GM23338 (cell line): ENCODE measurements around the gene SCNN1A.
A peak's percentile ranks its signal among the peaks of the same experiment; 100 is the strongest.

ENCODE experiments used
- CREB1 ChIP-seq: fragments of 250-450 bp; sonication (Bioruptor Pico); IDR thresholded peaks from 2 replicates; pipeline ENCODE4 v1.5.0; 2020; ENCODE audit warnings: low read depth, mild to moderate bottlenecking, moderate library complexity
- CTCF ChIP-seq, 2 experiments: fragments of 200-600 bp in 1 of 2; sonication (generic) in 1 of 2; conservative IDR thresholded peaks; 2 replicates each; pipeline versions ENCODE4 v1.5.1 to v1.6.1; 2016 to 2017; ENCODE audit warnings: antibody characterized with exemption in 2 of 2, low read depth in 2 of 2, mild to moderate bottlenecking in 2 of 2, moderate library complexity in 1 of 2
- EZH2 ChIP-seq: fragments of 200-600 bp; sonication (generic); IDR thresholded peaks from one replicate; pipeline ENCODE4 v1.8.0; 2017; ENCODE audit warnings: antibody characterized with exemption, mild to moderate bottlenecking, low read depth; ENCODE audit not compliant: unreplicated experiment
- EZH2phosphoT487 ChIP-seq: fragments of 200-600 bp; sonication (generic); IDR thresholded peaks from one replicate; pipeline ENCODE4 v1.8.1; 2018; ENCODE audit warnings: antibody characterized with exemption; ENCODE audit not compliant: unreplicated experiment
- JUNB ChIP-seq: IDR thresholded peaks from one replicate; pipeline ENCODE4 v1.6.1; 2016; ENCODE audit warnings: antibody characterized with exemption; ENCODE audit not compliant: unreplicated experiment
- POLR2AphosphoS5 ChIP-seq: IDR thresholded peaks from 2 replicates; pipeline ENCODE4 v1.6.1; 2016; ENCODE audit warnings: antibody characterized with exemption, low read depth
- TF ChIP-seq, protein P1 (sequence below): IDR thresholded peaks from one replicate; pipeline ENCODE4 v1.6.1; 2018; ENCODE audit warnings: antibody characterized with exemption; ENCODE audit not compliant: unreplicated experiment

- TF ChIP-seq CTCF (conservative IDR thresholded peaks at IDR 0.05; ENCODE audit: low read depth in 2 of 2) (no peak), EZH2 (no peak), EZH2phosphoT487 (no peak), JUNB (no peak), CREB1 (CRISPR knock-in tag) (no peak), POLR2AphosphoS5 (peak; percentile 77)
- TF ChIP-seq, protein P1, sequence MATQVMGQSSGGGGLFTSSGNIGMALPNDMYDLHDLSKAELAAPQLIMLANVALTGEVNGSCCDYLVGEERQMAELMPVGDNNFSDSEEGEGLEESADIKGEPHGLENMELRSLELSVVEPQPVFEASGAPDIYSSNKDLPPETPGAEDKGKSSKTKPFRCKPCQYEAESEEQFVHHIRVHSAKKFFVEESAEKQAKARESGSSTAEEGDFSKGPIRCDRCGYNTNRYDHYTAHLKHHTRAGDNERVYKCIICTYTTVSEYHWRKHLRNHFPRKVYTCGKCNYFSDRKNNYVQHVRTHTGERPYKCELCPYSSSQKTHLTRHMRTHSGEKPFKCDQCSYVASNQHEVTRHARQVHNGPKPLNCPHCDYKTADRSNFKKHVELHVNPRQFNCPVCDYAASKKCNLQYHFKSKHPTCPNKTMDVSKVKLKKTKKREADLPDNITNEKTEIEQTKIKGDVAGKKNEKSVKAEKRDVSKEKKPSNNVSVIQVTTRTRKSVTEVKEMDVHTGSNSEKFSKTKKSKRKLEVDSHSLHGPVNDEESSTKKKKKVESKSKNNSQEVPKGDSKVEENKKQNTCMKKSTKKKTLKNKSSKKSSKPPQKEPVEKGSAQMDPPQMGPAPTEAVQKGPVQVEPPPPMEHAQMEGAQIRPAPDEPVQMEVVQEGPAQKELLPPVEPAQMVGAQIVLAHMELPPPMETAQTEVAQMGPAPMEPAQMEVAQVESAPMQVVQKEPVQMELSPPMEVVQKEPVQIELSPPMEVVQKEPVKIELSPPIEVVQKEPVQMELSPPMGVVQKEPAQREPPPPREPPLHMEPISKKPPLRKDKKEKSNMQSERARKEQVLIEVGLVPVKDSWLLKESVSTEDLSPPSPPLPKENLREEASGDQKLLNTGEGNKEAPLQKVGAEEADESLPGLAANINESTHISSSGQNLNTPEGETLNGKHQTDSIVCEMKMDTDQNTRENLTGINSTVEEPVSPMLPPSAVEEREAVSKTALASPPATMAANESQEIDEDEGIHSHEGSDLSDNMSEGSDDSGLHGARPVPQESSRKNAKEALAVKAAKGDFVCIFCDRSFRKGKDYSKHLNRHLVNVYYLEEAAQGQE: no peak
Measured at GRCh38 chr12:6336079-6336888, 39.1 kb downstream of the SCNN1A start.
